ENCODE results near the gene IREB2. TPM values are rescaled to one million over a fixed set of nuclear protein-coding genes. Genes with fewer than 3 reads are reported as not detected.

Gene IREB2
- total and polyA plus RNA-seq, 2 donors (not counting 3 experiments of a cell fraction or from before 2014, with no cell fraction given): 12.7 to 51.4 TPM

- intact Hi-C loops (cut with micrococcal nuclease) (no loop called here), dilution Hi-C loops (cut with MboI; ENCODE audit: extremely low pct_ligation_motif_present, low sequenced_read_pairs) (no loop called here)
- FAIRE-seq (no peak), DNase-seq (ENCODE audit: low read depth, low spot score) (no peak)
- Histone ChIP-seq H3K36me3 (ENCODE audit: control insufficient read depth in 2 of 2, extremely low read depth in 1 of 2, insufficient read depth in 2 of 2, low read length in 2 of 2) (no peaks in the 10 kb centered on the region), H3K9ac (replicated peaks; ENCODE audit: extremely low read depth, insufficient read depth, low read length) (no peak overlapping the region), H3K27me3 (ENCODE audit: control insufficient read depth in 2 of 2, insufficient read depth in 2 of 2, low read length in 2 of 2) (peaks cover 11 to 17% of the 10 kb centered on the region in 2 experiments), H3K9me1 (replicated peaks; ENCODE audit: control insufficient read depth, extremely low read depth, insufficient read depth, low read length) (no peaks in the 10 kb centered on the region), H3K9me3 (replicated peaks; ENCODE audit: control insufficient read depth, insufficient read depth, low read length) (no peaks in the 10 kb centered on the region), H3K4me3 (replicated peaks in 1 of 3; ENCODE audit: insufficient read depth in 1 of 3, low read depth in 1 of 3, low read length in 3 of 3) (no peak overlapping the region), H3K4me2 (ENCODE audit: insufficient read depth, low read length) (no peak overlapping the region), H3K79me2 (ENCODE audit: control insufficient read depth, insufficient read depth, low read length) (no peaks in the 10 kb centered on the region), H3K4me1 (ENCODE audit: control insufficient read depth, extremely low read depth, insufficient read depth, low read length) (no peaks in the 10 kb centered on the region), H3K27ac (ENCODE audit: insufficient read depth, low read depth, low read length) (no peak overlapping the region), H4K20me1 (replicated peaks; ENCODE audit: control insufficient read depth, extremely low read depth, insufficient read depth, low read length) (no peaks in the 10 kb centered on the region), H2AFZ (ENCODE audit: low read depth, low read length) (no peak overlapping the region)
- POLR2A ChIA-PET: no interaction called here
- TF ChIP-seq POLR2A (IDR thresholded peaks at IDR 0.05; ENCODE audit: low read depth, low read length): no peak
- no peak for TF ChIP-seq JUN (IDR thresholded peaks at IDR 0.05; ENCODE audit: borderline replicate concordance, insufficient read depth, insufficient read length, low read depth)
- TF ChIP-seq EZH2 (IDR thresholded peaks at IDR 0.05; ENCODE audit: borderline replicate concordance, low read depth, low read length, severe bottlenecking): no peak
- no peak for TF ChIP-seq MYC (IDR thresholded peaks at IDR 0.05; ENCODE audit: low read depth, low read length)
- no peak for TF ChIP-seq CTCF (IDR thresholded peaks at IDR 0.05; ENCODE audit: extremely low read depth in 1 of 2, insufficient read depth in 1 of 2, low read depth in 1 of 2, low read length in 2 of 2)
- TF ChIP-seq MAX (IDR thresholded peaks at IDR 0.05; ENCODE audit: insufficient read depth, insufficient read length): no peak
- TF ChIP-seq FOS (IDR thresholded peaks at IDR 0.05; ENCODE audit: borderline replicate concordance, insufficient read depth, low read length): no peak
- TF ChIP-seq GATA2 (IDR thresholded peaks at IDR 0.05; ENCODE audit: insufficient read depth, insufficient read length, low read depth, low read length): no peak
- TF ChIP-seq POLR2AphosphoS5 (IDR thresholded peaks at IDR 0.05; ENCODE audit: insufficient read depth, low read depth, low read length): no peak
- no TSS peak for BruUV-seq (replicated peaks)
- CTCF ChIA-PET: interaction anchor here (10.8 kb wide), 1 partner anchor 115 kb away, joined by 367 read pairs; no protein-coding TSS in a partner anchor
These were observed 12.4 kb upstream of the IREB2 start for GRCh38 chr15:78425643-78426042.

Measured in endothelial cell of umbilical vein (primary cell).